GM12864 (cell line): ENCODE data around the gene SP5.
"Not testable (repeated sequence)": the region's sequence is repeated elsewhere in the genome, so short reads cannot be mapped to it uniquely, and the experiment has no call there.

Source experiments
- DNase-seq: peaks from one replicate; pipeline ENCODE4 v3.0.0-alpha.2; 2011; ENCODE audit warnings: low read depth
- H3K4me3 ChIP-seq: 2 replicates; pipeline ENCODE4 v1.5.1; 2011; ENCODE audit warnings: mild to moderate bottlenecking, low read depth, low read length, control low read depth
- CTCF ChIP-seq: IDR thresholded peaks from 2 replicates; pipeline ENCODE4 v1.5.1; 2011; ENCODE audit warnings: low read depth, mild to moderate bottlenecking, moderate library complexity, low read length, control low read depth, inconsistent platforms; ENCODE audit errors: missing control alignments

SP5 gene

GRCh38 chr2:170715062-170715931 lies at the start of gene SP5:
Gene SP5 (plus strand): TSS chr2:170715337. CDS start chr2:170715513, 176 bp downstream.
- peak within 1 kb of the TSS; percentile 30; the same call in 1 of the 2 replicates for H3K4me3 ChIP-seq
- no peak for TF ChIP-seq CTCF
- DNase-seq, result no peak

GRCh38 chr2:170665743-170666142 lies 49.4 kb upstream of the SP5 start:
- TF ChIP-seq CTCF, result no peak
- no peak overlapping the region for H3K4me3 ChIP-seq
- DNase-seq, result no peak

GRCh38 chr2:170669909-170670308 lies 45.2 kb upstream of the SP5 start:
- no peak for TF ChIP-seq CTCF
- DNase-seq, result no peak
- no peak overlapping the region for H3K4me3 ChIP-seq

GRCh38 chr2:170670651-170671050 lies 44.5 kb upstream of the SP5 start:
- no peak for TF ChIP-seq CTCF
- H3K4me3 ChIP-seq, result no peak overlapping the region
- DNase-seq, result no peak

- no peak for TF ChIP-seq CTCF
- no peak for DNase-seq
- no peak overlapping the region for H3K4me3 ChIP-seq
These were observed 44.1 kb upstream of the SP5 start for GRCh38 chr2:170671079-170671478.

- H3K4me3 ChIP-seq, DNase-seq: not testable (repeated sequence)
These were observed 40.9 kb upstream of the SP5 start for GRCh38 chr2:170674282-170674681.

- no peak for TF ChIP-seq CTCF
- DNase-seq, result no peak
- H3K4me3 ChIP-seq, result no peak overlapping the region
These were observed 39.4 kb upstream of the SP5 start for GRCh38 chr2:170675701-170676100.
